Left ventricle myocardium inferior (tissue), 1 donor: ENCODE results near the gene SEMA6B. TPM values are rescaled to one million over a fixed set of nuclear protein-coding genes. Genes with fewer than 3 reads are reported as not detected.

ENCODE experiments used
- DNase-seq: peaks from one replicate; pipeline ENCODE4 v3.0.0-alpha.2; 2020
- H3K27ac ChIP-seq: fragments of 200-600 bp; replicated peaks from 2 replicates; pipeline ENCODE4 v1.8.0; 2021
- H3K27me3 ChIP-seq: fragments of 200-600 bp; 2 replicates; pipeline ENCODE4 v1.8.0; 2021; ENCODE audit warnings: low read depth
- H3K36me3 ChIP-seq: fragments of 200-600 bp; 2 replicates; pipeline ENCODE4 v1.8.0; 2021
- H3K4me1 ChIP-seq: fragments of 200-600 bp; 2 replicates; pipeline ENCODE4 v1.8.0; 2021
- H3K4me3 ChIP-seq: fragments of 200-600 bp; 2 replicates; pipeline ENCODE4 v1.8.0; 2021; ENCODE audit warnings: mild to moderate bottlenecking, moderate library complexity
- H3K9me3 ChIP-seq: fragments of 200-600 bp; replicated peaks from 2 replicates; pipeline ENCODE4 v1.8.0; 2021
- CTCF ChIP-seq: fragments of 200-600 bp; IDR thresholded peaks from 2 replicates; pipeline ENCODE4 v1.8.0; 2021; ENCODE audit warnings: antibody characterized with exemption, mild to moderate bottlenecking, borderline replicate concordance
- intact Hi-C: fragments of 100-400 bp; cut with micrococcal nuclease; formaldehyde crosslinking; loops from one replicate; pipeline ENCODE4 v1.11.0; 2022
- total RNA-seq: library from RNA; stranded (reverse); fragmentation: NEBNext Ultra II Directional; extraction: Animal tissue kit (Norgen Biotek cat#: 25700); gene quantifications from one replicate; pipeline ENCODE4 v1.2.1, GENCODE V29; 2021
- donor health status: DM: no; HTN: yes; CAD: no; lungs with severe emphysema.

The SEMA6B gene
- total RNA-seq, 1 donor from 2014 or later: 7.2 TPM

- intact Hi-C loops: no loop called here
- DNase-seq: peak; percentile 85
- Histone ChIP-seq H3K36me3 (peaks cover 18% of the 10 kb centered on the region), H3K27ac (peak within 1 kb of the TSS; percentile 96), H3K4me3 (peak within 1 kb of the TSS; percentile 74), H3K27me3 (peaks cover 28% of the 10 kb centered on the region), H3K4me1 (peaks cover 56% of the 10 kb centered on the region), H3K9me3 (no peaks in the 10 kb centered on the region)
- TF ChIP-seq CTCF: no peak
Observed at GRCh38 chr19:4518345-4519171, 40.9 kb downstream of the SEMA6B start, which contains the start of gene PLIN4. Gene PLIN4 (minus strand): TSS chr19:4518486. CDS start chr19:4518272, 214 bp downstream.

- Histone ChIP-seq H3K27ac (peak overlapping the region; percentile 96), H3K4me1 (peaks cover 62% of the 10 kb centered on the region), H3K36me3 (peaks cover 22% of the 10 kb centered on the region), H3K9me3 (no peaks in the 10 kb centered on the region), H3K4me3 (peak overlapping the region; percentile 74), H3K27me3 (peaks cover 28% of the 10 kb centered on the region)
- DNase-seq: no peak
- intact Hi-C loops: no loop called here
- no peak for TF ChIP-seq CTCF
Observed at GRCh38 chr19:4517451-4518057, 41.9 kb downstream of the SEMA6B start.

- peak overlapping the region; percentile 74 for H3K4me3 ChIP-seq
- H3K36me3 ChIP-seq: peaks cover 22% of the 10 kb centered on the region
- peaks cover 28% of the 10 kb centered on the region for H3K27me3 ChIP-seq
- H3K27ac ChIP-seq: peak overlapping the region; percentile 96
- intact Hi-C loops: no loop called here
- peaks cover 63% of the 10 kb centered on the region for H3K4me1 ChIP-seq
- no peak for TF ChIP-seq CTCF
- DNase-seq: peak; percentile 54
- no peaks in the 10 kb centered on the region for H3K9me3 ChIP-seq
Observed at GRCh38 chr19:4516939-4517300, 42.6 kb downstream of the SEMA6B start.

GRCh38 chr19:4516199-4516938, 43.1 kb downstream of the SEMA6B start:
- H3K27ac ChIP-seq: peak overlapping the region; percentile 96
- H3K4me1 ChIP-seq: peaks cover 68% of the 10 kb centered on the region
- peaks cover 28% of the 10 kb centered on the region for H3K27me3 ChIP-seq
- peaks cover 22% of the 10 kb centered on the region for H3K36me3 ChIP-seq
- peak overlapping the region; percentile 74 for H3K4me3 ChIP-seq
- no peak for TF ChIP-seq CTCF
- no peak for DNase-seq
- no peaks in the 10 kb centered on the region for H3K9me3 ChIP-seq
- intact Hi-C loops: no loop called here

DNA sequence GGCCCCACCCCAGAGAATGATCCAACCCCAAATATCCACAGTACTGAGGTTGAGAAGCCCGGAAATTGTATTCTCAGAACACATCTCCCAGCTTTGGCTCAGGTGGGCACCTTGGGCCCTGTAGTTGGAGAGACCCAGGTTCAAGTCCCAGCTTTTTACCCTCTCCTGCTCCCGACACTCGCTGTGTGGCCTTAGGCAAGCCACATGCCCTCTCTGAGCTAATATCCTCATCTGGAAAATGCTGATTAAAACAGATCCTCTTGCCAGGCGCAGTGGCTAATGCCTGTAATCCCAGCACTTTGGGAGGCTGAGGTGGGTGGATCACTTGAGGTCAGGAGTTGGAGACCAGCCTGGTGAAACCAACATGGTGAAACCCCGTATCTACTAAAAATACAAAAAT, 43.8 kb downstream of the SEMA6B start:
- peak overlapping the region; percentile 96 for H3K27ac ChIP-seq
- DNase-seq: no peak
- H3K9me3 ChIP-seq: no peaks in the 10 kb centered on the region
- peak overlapping the region; percentile 74 for H3K4me3 ChIP-seq
- peaks cover 28% of the 10 kb centered on the region for H3K27me3 ChIP-seq
- intact Hi-C loops: no loop called here
- no peak for TF ChIP-seq CTCF
- peaks cover 22% of the 10 kb centered on the region for H3K36me3 ChIP-seq
- H3K4me1 ChIP-seq: peaks cover 72% of the 10 kb centered on the region
